RWPE1 (cell line): Measurements from ENCODE around the gene CHD9.

Source experiments
- CTCF ChIA-PET: fragments of 350-600 bp; sonication (Branson Sonifier 250); formaldehyde crosslinking; extraction: SDS; loops from one replicate; lab custom pipeline; 2021; lab: Yijun Ruan, JAX
- POLR2A ChIA-PET: fragments of 400-600 bp; formaldehyde crosslinking; extraction: SDS; loops from one replicate; lab custom pipeline; 2020; ENCODE audit warnings: antibody characterized with exemption; ENCODE audit not compliant: low non-redundant PET; lab: Yijun Ruan, JAX
- DNase-seq: peaks from one replicate; pipeline ENCODE4 v3.0.0; 2012; ENCODE audit warnings: low spot score
- H3K27ac ChIP-seq: fragments of 450-650 bp; 2 replicates; pipeline ENCODE4 v1.5.1; 2017
- TF ChIP-seq, protein P1 (sequence below): fragments of 450-650 bp; conservative IDR thresholded peaks from 2 replicates; pipeline ENCODE4 v1.5.1; 2017; ENCODE audit warnings: low read depth, mild to moderate bottlenecking

CHD9 gene

GRCh38 chr16:53091466-53092211, 36.8 kb downstream of the CHD9 start:
- TF ChIP-seq, protein P1, sequence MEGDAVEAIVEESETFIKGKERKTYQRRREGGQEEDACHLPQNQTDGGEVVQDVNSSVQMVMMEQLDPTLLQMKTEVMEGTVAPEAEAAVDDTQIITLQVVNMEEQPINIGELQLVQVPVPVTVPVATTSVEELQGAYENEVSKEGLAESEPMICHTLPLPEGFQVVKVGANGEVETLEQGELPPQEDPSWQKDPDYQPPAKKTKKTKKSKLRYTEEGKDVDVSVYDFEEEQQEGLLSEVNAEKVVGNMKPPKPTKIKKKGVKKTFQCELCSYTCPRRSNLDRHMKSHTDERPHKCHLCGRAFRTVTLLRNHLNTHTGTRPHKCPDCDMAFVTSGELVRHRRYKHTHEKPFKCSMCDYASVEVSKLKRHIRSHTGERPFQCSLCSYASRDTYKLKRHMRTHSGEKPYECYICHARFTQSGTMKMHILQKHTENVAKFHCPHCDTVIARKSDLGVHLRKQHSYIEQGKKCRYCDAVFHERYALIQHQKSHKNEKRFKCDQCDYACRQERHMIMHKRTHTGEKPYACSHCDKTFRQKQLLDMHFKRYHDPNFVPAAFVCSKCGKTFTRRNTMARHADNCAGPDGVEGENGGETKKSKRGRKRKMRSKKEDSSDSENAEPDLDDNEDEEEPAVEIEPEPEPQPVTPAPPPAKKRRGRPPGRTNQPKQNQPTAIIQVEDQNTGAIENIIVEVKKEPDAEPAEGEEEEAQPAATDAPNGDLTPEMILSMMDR, result no peak
- ChIA-PET CTCF (interaction anchor here (0.8 kb wide), 1 partner anchor 38 kb away, joined by 4 read pairs; no protein-coding TSS in a partner anchor), POLR2A (interaction anchor here (0.7 to 1.3 kb wide), 2 partner anchors 11 to 1256 kb away, joined by 3 read pairs; no protein-coding TSS in a partner anchor)
- DNase-seq, result no peak
- H3K27ac ChIP-seq, result peak overlapping the region; percentile 95

- TF ChIP-seq, protein P1, result no peak
- peak overlapping the region; percentile 95; the same call in 1 of the 2 replicates for H3K27ac ChIP-seq
- ChIA-PET CTCF (interaction anchor here (0.8 kb wide), 1 partner anchor 37 kb away, joined by 4 read pairs; no protein-coding TSS in a partner anchor), POLR2A (interaction anchor here (0.7 to 1.3 kb wide), 2 partner anchors 12 to 1256 kb away, joined by 3 read pairs; no protein-coding TSS in a partner anchor)
- DNase-seq, result no peak
Observed at GRCh38 chr16:53092284-53092683, 37.5 kb downstream of the CHD9 start.

DNA sequence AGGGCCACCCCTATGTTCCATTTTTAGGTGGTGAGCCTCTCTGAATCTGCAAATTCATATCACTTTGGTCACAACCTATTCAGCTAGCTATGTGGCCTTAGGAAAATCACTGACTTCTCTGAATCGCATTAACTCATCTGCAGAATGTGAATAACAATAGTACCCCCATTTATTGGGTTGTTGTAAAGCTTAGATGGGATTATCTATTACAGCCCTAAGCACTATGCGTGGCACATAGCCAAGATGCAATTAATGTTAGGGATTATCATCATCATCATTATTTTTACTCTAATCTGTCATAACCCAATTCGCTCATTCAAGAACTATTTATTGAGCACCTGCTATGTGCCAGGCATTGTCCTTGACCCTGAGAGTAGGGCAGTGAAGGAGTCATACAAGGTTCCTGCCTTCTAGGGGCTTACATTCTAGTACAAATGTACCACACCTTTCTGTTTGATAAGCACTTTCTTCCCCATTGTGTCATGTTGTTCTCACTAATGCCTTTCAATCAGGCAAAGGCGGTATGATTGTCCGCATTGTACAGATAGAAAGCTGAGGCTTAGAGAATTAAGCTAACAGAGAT, 38.5 kb downstream of the CHD9 start:
- TF ChIP-seq, protein P1, result no peak
- POLR2A ChIA-PET, result interaction anchor here (1.3 kb wide), 1 partner anchor 13 kb away, joined by 3 read pairs; no protein-coding TSS in a partner anchor
- CTCF ChIA-PET, result interaction anchor here (0.6 to 1.0 kb wide), 2 partner anchors 38 to 99 kb away, joined by 3 to 4 read pairs; partner anchors contain the start of gene CHD9
- DNase-seq, result no peak
- H3K27ac ChIP-seq, result peak overlapping the region; percentile 92

- POLR2A ChIA-PET, result interaction anchor here (0.7 kb wide), 1 partner anchor 1622 kb away, joined by 5 read pairs; no protein-coding TSS in a partner anchor
- H3K27ac ChIP-seq, result peak overlapping the region; percentile 92
Observed at GRCh38 chr16:53094013-53094630, 39.3 kb downstream of the CHD9 start.

GRCh38 chr16:53097190-53097589, 42.4 kb downstream of the CHD9 start:
- TF ChIP-seq, protein P1, result no peak

More at GRCh38 chr16:53094013-53094630, 39.3 kb downstream of the CHD9 start:
- DNase-seq, result no peak
- CTCF ChIA-PET, result interaction anchor here (1.0 kb wide), 1 partner anchor 39 kb away, joined by 4 read pairs; the partner anchor contains the start of gene CHD9
- TF ChIP-seq, protein P1, result no peak

More at GRCh38 chr16:53097190-53097589, 42.4 kb downstream of the CHD9 start:
- peak overlapping the region; percentile 99 for H3K27ac ChIP-seq
- ChIA-PET POLR2A (no interaction called here), CTCF (interaction anchor here (0.6 to 1.4 kb wide), 2 partner anchors 11 to 35 kb away, joined by 3 to 10 read pairs; no protein-coding TSS in a partner anchor)
- DNase-seq, result no peak
